Measurements from ENCODE around the gene SLC17A1. TPM values are rescaled to one million over a fixed set of nuclear protein-coding genes. Genes with fewer than 3 reads are reported as not detected.

SLC17A1 gene
- total RNA-seq, 4 donors from 2014 or later = not detected

GRCh38 chr6:25801436-25801835, 30.4 kb downstream of the SLC17A1 start:
- whole genome bisulfite sequencing, 2 donors = 74 to 78% methylated on average over 4 of the region's 4 CpGs
- no peak for DNase-seq (ENCODE audit: low spot score in 2 of 2)
- no peak overlapping the region for H3K4me3 ChIP-seq (ENCODE audit: low read depth, poor library complexity, severe bottlenecking)
- TF ChIP-seq POLR2A (IDR thresholded peaks at IDR 0.05) (no peak), CTCF (IDR thresholded peaks at IDR 0.05) (no peak)
- intact Hi-C loops (cut with DNase I; ENCODE audit: low total_unique reads) = no loop called here

GRCh38 chr6:25794784-25795183, 37.1 kb downstream of the SLC17A1 start:
- no peak overlapping the region for H3K4me3 ChIP-seq (ENCODE audit: low read depth, poor library complexity, severe bottlenecking)
- intact Hi-C loops (cut with DNase I; ENCODE audit: low total_unique reads) = no loop called here
- WGBS, 2 donors = 84% methylated on average over 2 of the region's 2 CpGs
- no peak for TF ChIP-seq CTCF (IDR thresholded peaks at IDR 0.05)
- TF ChIP-seq POLR2A (IDR thresholded peaks at IDR 0.05) = no peak
- DNase-seq (ENCODE audit: low spot score in 2 of 2) = no peak

GRCh38 chr6:25793970-25794369, 37.9 kb downstream of the SLC17A1 start:
- 79 to 89% methylated on average over 1 of the region's 1 CpG for WGBS, 2 donors
- intact Hi-C loops (cut with DNase I; ENCODE audit: low total_unique reads) = no loop called here
- H3K4me3 ChIP-seq (ENCODE audit: low read depth, poor library complexity, severe bottlenecking) = no peak overlapping the region
- TF ChIP-seq CTCF (IDR thresholded peaks at IDR 0.05) = no peak
- no peak for DNase-seq (ENCODE audit: low spot score in 2 of 2)

- 84 to 87% methylated on average over 4 of the region's 4 CpGs for WGBS, 2 donors
- no peak overlapping the region for H3K4me3 ChIP-seq (ENCODE audit: low read depth, poor library complexity, severe bottlenecking)
- TF ChIP-seq CTCF (IDR thresholded peaks at IDR 0.05) = no peak
- TF ChIP-seq POLR2A (IDR thresholded peaks at IDR 0.05) = no peak
- DNase-seq (ENCODE audit: low spot score in 2 of 2) = no peak
- intact Hi-C loops (cut with DNase I; ENCODE audit: low total_unique reads) = no loop called here
These were observed 39.8 kb downstream of the SLC17A1 start for GRCh38 chr6:25792016-25792415.

- no peak for TF ChIP-seq CTCF (IDR thresholded peaks at IDR 0.05)
- no peak for DNase-seq (ENCODE audit: low spot score in 2 of 2)
- 85 to 88% methylated on average over 2 of the region's 2 CpGs for WGBS, 2 donors
- intact Hi-C loops (cut with DNase I; ENCODE audit: low total_unique reads) = no loop called here
- H3K4me3 ChIP-seq (ENCODE audit: low read depth, poor library complexity, severe bottlenecking) = no peak overlapping the region
These were observed 42.4 kb downstream of the SLC17A1 start for GRCh38 chr6:25789475-25789874.

- TF ChIP-seq POLR2A (IDR thresholded peaks at IDR 0.05) = no peak
- no peak for TF ChIP-seq CTCF (IDR thresholded peaks at IDR 0.05)
- WGBS, 2 donors = 64 to 67% methylated on average over 4 of the region's 4 CpGs
- H3K4me3 ChIP-seq (ENCODE audit: low read depth, poor library complexity, severe bottlenecking) = no peak overlapping the region
- intact Hi-C loops (cut with DNase I; ENCODE audit: low total_unique reads) = no loop called here
- DNase-seq (ENCODE audit: low spot score in 2 of 2) = no peak
These were observed 43.4 kb downstream of the SLC17A1 start for GRCh38 chr6:25788305-25788922.
